Effector CD8-positive, alpha-beta T cell (primary cell): Measurements from ENCODE around the gene KAZN.
A peak's percentile ranks its signal among the peaks of the same experiment; 100 is the strongest.
"Not testable (repeated sequence)": the region's sequence is repeated elsewhere in the genome, so short reads cannot be mapped to it uniquely, and the experiment has no call there.

Experiments used
- DNase-seq: peaks from one replicate; lab custom pipeline; 2025; lab: John Stamatoyannopoulos, UW

Gene KAZN

DNA sequence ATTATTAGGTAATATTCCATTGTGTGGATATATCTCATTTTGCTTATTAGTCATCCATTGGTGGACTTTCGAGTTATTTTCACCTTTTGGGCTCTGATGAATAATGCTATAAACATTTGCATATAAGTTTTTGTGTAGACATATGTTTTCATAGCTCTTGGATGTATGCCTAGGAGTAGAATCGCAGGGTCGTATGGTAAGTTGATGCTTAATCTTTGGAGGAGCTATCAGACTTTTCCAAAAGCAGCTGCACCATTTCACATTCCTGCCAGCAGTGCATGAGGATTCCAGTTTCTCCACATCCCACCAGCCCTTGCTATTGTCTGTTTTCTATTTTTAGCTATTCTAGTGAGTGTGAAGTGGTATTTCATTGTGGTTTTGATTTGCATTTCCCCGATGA lies 434.8 kb downstream of the KAZN start:
- DNase-seq: no peak

DNA sequence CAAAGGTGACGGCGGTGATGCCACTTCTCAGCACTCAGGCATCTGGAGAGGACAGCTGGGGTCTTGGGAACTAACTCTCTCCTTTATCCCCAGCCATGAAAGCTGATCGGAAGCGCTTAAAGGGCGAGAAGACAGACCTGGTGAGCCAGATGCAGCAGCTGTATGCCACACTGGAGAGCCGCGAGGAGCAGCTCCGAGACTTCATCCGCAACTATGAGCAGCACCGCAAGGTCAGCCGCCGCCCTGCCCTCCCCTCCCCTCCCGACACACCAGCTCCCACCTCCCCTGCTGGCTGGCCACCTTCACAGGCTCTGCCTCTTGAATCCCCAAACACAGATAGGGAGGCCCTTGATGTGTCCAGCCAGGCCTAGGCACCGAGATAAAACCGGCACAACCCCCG lies 436.2 kb downstream of the KAZN start:
- DNase-seq: no peak

DNA sequence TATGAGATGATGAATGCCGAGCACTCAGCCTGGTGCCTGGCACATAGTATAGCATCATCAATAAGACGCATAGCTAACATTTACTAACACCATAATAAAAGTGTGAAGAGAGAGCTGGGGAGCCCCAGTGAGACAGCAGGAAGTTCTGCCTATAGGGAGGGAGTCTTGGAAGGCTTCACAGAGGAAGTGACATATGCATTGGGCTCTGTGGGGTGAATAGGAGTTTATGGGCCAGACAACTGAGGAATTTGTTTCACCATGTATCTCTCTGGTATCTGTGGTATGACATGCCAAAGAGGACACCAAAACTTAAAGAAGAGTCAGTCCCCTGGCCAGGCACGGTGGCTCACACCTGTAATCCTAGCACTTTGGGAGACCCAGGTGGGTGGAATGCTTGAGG lies 436.8 kb downstream of the KAZN start:
- no peak for DNase-seq

DNA sequence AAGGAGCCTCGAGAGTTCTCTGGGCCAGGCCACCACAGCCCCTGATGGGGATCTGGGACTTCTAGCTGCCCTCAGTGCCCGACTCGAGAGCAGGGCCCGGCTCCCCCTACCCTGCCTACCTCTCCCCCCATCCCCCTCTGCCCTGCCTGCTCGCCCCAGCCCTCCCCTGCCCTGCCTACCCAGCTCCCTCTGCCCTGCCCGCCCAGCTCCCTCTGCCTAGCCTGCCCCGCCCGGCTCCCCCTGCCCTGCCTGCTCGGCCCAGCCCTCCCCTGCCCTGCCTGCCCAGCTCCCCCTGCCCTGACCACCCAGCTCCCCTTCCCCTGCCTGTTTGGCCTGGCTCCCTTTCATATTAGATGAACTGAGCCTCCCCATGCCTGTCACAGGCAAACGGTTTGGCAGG lies 437.6 kb downstream of the KAZN start:
- no peak for DNase-seq

DNA sequence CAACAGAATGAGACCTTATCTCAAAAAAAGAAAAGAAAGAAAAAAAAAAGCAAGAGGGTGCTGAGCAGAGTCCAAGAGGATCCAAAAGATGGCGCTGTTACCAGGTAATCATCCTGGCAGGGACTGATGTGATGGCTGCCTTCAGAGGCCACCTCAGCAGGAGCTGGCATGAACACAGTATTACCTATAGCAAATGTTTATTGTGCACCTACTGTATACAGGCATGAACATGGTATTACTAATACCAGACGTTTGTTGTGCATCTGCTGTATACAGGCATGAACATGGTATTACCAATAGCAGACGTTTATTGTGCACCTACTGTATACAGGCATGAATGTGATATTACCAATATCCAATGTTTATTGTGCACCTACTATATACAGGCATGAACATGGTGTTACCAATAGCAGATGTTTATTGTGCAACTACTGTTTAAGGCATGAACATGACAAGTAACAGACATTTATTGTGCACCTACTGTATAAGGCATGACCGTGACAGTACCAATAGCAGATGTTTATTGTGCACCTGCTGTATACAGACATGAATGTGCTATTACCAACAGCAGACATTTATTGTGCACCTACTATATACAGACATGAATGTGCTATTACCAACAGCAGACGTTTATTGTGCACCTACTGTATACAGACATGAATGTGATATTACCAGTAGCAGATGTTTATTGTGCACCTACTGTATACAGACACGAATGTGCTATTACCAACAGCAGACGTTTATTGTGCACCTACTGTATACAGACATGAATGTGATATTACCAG lies 439.9 kb downstream of the KAZN start:
- DNase-seq: no peak

DNA sequence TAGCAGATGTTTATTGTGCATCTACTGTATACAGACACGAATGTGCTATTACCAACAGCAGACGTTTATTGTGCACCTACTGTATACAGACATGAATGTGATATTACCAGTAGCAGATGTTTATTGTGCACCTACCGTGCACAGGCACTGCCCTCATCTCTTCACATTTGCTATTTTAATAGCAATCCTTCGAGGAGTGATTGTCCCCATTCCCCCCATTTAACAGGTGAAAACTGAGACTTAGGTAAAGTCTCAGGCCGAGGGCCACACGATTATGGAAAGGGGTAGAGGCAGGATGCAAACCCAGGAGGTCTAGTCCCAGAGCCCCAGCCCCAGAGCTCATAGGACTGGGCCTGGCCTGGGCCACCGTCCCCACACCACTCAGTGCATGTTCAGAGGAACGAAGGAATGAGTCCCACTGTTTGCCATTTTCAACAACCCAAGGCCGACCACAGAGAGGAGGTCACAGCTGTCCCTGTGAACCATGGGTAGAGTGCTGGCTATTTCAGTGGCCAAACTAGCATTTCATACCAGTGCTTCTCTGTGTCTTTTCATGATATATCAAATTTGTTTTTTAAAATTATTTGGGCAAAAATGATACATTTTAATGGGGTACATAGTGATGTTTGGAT lies 440.6 kb downstream of the KAZN start:
- no peak for DNase-seq

DNA sequence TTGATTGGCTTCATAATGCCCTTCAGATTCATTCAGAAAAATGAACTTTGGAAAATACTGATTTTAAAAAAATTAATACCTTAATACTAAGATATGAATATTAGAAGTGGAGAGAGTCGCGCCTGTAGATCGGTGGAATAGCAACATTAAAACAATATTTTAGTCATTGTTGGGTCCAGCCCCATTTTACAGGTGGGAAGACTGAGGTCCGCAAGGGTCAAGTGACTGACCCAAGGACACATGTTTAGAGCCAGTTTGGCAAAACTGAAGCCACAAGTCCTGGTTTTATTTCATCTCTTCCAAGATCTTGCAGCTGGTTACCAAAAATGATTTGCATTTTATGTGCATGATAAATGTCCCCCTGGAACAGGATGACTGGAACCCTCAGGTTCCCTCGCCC lies 441.4 kb downstream of the KAZN start:
- DNase-seq: no peak

DNA sequence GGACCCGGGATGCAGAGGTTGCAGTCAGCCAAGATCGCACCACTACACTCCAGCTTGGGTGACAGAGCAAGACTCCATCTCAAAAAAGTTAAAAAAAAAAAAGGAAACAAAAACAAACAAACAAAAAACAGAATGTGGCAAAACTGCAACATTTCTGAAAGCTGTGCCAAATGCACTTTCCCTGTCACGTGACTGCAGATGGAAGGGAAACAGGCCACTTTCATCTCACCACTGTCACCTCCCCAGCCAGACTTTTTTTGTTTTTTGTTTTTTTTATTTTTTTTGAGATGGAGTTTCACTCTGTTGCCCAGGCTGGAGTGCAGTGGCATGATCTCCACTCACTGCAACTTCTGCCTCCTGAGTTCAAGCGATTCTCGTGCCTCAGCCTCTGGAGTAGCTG lies 442.2 kb downstream of the KAZN start:
- not testable (repeated sequence) for DNase-seq

DNA sequence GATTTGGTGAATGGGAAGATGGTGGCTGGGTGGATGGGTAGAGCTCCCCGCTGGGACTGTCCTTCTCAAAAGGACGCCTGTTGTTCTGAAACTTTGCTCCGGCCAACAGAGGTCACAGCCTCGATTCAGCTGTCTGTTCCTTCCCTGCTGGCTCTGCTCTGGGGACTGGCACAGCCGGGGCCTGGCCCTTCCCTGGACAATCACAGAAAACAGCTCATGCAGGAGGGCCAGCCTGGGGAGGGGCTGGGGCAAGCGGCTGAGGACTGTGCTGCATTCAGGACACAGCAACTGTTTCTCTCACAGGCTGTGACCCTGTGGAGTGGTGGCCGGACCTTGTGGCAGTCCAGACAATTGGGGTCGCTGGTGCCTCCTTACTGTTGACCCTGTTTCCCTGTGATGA lies 444.4 kb downstream of the KAZN start:
- DNase-seq: no peak

DNA sequence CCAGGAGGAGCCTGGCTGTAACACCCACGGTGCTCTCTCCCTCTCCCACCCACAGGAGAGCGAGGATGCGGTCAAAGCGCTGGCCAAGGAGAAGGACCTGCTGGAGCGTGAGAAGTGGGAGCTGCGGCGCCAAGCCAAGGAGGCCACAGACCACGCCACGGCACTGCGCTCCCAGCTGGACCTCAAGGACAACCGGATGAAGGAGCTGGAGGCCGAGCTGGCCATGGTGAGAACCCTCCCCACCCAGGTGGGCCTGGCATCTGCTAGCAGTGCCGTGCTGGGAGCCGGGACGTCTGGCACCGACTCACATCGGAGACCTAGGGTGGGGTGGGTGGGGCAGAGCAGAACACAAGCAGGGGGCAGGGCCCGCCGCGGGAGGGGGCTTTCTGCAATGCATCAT lies 445.4 kb downstream of the KAZN start:
- no peak for DNase-seq

DNA sequence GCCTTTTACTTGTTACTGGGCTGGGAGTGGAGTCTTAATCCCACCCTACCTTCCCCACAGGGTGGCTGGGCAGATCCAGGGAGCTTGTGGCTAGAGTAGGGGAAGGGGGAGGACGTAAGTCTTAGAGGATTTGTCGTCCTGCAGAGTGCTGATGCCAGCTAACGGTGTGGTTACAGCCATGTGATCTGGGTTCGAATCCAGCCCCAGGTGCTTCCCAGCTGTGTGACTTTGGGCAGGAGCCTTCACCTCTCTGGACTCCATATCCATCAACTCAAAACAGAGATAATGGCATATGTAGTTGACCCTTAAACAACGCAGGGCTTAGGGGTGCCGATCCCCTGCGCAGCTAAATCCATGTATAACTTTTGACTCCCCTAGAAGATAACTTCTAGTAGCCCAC lies 446.6 kb downstream of the KAZN start:
- DNase-seq: no peak

DNA sequence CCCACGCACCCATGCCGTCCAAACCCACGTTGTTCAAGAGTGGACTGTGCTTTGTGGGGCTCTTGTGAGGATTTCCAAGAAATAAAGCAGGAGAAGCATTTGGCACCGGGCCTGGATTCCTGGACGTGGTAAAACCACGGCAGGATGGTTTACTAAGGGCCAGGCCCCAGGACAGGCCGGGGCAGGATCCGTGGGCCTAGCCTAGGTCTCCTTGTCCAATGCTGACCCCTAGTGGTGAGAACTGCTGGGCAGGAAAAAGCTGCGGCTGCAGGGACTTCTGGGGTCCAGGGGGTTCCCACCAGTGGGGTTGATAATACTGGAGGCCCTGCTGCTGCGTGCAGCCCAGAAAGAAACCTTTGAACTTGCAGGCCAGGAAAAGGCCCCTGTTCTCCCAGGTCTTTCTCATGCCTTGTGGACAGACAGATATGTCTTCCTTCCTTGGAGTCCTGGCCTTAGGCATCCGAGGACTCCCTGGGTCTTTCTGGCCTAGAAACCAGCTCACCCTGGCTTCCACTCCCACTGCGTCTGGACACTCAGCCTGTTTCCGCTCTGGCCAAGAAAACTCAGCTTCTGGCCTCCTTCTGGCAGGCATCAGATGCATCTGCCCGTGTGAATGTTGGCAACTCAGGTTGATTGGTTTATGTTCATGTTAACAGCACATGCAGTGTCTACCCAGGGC lies 448.1 kb downstream of the KAZN start:
- DNase-seq: peak; percentile 8

DNA sequence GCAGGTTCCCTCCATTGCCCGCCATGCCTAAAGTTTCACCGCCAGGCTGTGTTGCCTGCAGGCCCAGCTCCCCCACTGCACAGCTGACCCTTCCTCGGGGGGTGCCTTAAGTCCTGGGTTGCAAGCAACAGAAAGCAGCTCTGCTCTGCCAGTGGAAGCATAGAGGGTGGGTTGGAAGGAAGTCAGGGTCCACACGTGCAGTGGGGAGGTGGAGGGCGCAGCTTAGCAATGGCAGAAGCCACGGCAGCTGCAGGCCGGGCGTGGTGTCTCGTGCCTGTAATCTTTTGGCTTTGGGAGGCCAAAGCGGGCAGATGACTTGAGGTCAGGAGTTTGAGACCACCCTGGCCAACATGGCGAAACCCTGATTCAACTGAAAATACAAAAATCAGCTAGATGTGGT lies 448.8 kb downstream of the KAZN start:
- no peak for DNase-seq

DNA sequence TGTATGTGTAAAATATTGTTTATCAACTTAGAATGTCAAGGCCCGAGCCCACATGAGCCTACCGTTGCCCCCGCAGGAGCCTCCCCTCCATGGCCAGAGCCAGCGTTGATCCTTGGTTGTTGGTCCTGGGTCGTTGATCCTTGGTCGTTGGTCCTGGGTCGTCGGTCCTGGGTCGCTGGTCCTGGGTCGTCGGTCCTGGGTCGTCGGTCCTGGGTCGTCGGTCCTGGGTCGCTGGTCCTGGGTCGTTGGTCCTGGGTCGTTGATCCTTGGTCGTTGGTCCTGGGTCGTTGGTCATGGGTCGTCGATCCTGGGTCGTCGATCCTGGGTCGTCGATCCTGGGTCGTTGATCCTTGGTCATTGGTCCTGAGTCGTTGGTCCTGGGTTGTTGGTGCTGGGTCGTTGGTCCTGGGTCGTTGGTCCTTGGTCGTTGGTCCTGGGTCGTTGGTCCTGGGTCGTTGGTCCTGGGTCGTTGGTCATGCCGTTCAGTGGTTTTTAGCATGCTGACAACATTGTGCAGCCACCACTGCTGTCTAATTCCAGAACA lies 450.0 kb downstream of the KAZN start:
- DNase-seq: no peak

DNA sequence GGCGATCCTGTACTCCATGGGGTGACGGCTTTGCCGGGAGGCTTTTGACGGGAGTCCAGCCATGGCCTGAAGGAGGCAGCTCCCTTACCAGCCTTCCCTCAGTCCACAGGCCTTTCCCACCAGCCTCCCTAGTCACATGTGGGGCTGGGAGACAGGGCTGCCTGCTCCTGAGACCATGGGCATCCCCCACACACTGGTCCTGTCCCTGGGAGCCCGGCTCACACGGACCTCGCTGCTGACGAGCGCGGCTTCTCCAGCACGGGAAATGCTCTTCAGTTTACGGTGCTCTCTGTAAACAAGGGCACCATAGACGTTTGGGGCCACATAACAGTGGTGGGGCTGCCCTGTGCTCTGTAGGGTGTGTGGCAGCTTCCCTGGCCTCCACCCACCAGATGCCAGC lies 450.6 kb downstream of the KAZN start:
- DNase-seq: no peak

DNA sequence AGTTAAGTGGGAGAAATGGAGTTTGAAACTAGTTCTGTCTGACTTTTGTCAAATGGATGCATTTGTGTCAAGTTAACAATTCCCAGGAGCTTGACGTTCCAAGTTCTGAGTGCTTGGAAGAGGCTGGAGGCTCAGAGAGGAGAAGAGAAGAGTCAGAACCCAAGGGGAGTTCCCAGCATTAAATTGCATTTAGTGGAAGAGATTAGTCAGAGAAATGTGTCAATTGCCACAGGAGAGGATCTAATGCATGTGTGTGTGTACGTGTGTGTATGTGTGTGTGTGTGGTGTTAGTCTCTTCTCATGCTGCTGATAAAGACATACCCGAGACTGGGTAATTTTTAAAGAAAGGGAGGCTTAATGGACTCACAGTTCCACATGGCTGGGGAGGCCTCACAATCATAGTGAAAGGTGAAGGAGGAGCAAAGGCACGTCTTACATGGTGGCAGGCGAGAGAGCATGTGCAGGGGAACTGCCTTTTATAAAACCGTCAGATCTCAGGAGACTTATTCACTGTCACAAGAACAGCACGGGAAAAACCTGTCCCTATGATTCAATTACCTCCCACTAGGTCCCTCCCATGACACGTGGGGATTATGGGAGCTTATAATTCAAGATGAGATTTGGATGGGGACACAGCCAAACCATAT lies 453.5 kb downstream of the KAZN start:
- no peak for DNase-seq

DNA sequence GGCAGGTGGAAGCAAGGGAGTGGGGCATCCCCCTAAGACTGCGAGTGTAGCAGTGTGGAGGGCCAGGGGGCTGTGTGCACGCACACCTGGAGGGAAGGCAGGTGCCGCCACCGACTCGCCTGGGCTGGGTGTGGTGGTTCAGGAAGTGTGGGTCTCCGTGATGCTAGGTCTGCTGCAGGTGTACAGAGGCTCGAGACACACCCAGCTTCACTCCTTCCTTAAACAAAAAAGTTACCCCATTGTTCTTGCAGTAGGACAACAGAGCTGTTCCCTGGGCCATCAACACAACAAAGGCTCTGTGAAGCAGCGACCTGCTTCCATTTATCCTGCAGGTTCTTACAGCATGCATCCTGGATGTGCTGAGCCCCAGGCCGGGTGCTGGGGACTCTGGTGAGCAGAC lies 454.7 kb downstream of the KAZN start:
- DNase-seq: no peak

DNA sequence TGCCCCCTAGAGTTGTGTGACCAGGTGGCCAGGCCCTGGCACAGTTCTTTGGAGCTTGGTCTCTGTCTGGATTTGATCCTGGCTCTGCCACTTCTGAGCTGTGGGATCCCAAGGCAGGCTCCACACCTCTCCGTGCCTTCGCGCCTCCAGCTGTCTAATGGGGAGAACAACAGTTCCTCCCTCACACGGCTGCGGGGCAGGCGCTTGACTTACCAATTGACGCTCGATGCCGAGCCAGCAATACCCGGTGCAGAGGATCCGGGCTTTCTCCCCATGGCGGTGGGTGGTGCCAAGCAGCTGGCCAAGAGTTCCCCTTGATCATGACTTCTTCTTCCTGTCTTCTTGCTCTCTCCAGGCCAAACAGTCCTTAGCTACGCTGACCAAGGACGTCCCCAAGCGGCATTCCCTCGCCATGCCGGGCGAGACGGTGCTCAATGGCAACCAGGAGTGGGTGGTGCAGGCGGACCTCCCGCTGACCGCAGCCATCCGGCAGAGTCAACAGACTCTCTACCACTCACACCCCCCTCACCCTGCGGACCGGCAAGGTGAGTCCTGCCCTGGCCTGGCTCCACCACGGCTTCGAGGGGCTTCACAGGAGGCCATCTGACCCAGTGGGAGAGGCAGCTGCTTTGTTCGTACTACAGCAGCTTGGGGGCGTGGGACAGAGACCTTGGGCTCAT lies 457.4 kb downstream of the KAZN start:
- no peak for DNase-seq

DNA sequence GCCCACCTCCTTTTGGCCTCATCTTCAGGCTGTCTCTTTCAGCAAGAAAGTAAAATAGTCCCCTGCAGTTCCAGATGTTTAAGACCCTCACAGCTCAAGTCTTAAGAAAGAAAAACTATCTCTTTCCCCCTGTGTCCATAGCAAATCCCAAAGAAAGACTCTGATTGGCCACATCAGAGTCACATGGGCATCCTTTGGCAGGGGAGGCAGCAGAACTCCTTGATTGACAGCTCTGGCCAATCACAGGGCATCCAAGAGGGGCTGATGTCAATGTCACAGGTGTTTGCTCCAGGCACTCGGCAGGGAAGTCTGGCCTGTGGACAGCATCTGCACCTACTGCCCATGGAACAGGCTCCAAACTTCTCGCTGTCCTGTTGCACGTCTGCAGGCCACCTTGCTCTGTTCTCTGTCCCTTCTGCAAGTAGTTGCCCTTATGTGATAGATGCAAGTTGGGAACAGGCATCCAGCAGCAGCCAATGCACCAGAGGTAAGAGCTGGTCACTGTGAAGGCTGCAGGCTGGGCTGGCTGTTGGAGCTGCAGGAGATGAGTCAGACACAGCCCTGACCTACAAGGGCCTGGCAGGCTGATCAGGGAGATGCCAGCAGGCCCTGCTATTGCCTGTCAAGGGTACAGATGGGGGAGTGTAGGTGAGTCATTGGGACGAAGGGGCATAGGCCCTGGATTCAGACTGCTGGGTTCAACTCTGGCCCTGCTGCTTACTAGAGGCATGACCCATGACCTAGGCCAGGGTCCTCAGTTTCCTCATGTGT lies 458.2 kb downstream of the KAZN start:
- no peak for DNase-seq

DNA sequence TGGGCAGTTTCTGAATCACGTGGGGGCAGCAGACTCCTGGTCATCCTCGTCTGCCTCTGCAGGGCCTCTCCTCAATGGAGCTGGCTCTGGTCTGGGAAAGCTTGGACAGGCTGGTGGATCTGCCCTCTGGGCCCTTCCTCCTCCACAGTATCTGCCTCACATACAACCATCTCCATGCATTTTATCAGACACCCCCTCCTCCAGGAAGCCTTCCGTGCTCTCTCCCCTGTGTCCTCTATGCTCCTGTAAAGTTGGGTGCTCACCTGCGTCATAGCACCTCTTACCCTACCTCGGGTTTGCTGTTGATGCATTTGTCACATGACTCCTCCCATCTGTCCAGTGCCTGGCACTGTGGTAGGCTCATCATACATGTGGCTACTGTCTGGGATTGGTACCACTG lies 459.3 kb downstream of the KAZN start:
- no peak for DNase-seq

DNA sequence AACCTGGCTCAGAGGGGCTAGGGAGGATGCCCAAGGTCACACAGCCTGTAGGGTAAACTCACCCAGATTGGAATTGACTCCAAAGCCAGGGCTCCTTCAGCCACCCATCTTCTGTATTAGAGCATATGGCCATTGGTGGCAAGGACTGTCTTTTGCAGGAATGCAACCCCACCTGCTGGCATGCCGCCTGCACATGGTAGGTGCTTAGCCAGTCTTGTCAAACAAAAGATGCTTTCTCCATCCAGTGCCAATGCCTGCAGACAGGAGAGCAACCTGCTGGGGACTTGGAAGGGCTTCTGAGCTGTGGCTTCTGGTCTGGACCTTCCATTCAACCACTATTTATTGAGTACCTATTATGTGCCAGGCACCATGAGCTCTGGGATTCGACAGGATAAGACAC lies 459.8 kb downstream of the KAZN start:
- no peak for DNase-seq
